ENCODE measurements around the gene FRRS1. TPM values are rescaled to one million over a fixed set of nuclear protein-coding genes. Genes with fewer than 3 reads are reported as not detected.

Gene FRRS1
- total and polyA plus RNA-seq, 7 donors, result 0.34 to 4.1 (median 3.1) TPM

DNA sequence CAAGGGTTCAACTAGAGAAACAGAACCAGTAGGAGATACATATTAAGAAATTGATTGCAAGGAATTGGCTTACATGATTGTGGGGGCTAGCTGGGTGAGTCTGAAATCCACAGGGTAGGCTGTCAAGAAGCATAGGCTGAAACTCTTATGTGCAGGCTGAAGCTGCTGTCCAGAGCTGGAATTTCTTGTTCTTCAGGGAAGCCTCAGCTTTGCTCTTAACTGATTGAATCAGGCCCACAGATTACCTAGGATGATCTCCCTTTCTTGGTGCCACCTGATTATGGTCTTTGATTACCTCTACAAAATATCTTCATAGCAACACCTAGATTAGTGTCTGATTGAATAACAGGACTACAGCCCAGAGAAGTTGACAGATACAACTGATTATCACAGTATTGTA is 22.5 kb upstream of the FRRS1 start:
- intact Hi-C loops (cut with DNase I), result no loop called here
- DNase-seq (no peak), ATAC-seq (no peak)
- H3K27me3 ChIP-seq (ENCODE audit: insufficient read depth in 3 of 3, low read length in 2 of 3), result no peaks in the 10 kb centered on the region
- H3K36me3 ChIP-seq (ENCODE audit: insufficient read depth in 1 of 2, low read depth in 1 of 2), result no peaks in the 10 kb centered on the region
- no peaks in the 10 kb centered on the region for H3K9me3 ChIP-seq
- peaks cover 6% of the 10 kb centered on the region for H3K4me1 ChIP-seq
- H3K4me3 ChIP-seq, result no peak overlapping the region
- no peak overlapping the region for H3K27ac ChIP-seq
- TF ChIP-seq, protein P1, sequence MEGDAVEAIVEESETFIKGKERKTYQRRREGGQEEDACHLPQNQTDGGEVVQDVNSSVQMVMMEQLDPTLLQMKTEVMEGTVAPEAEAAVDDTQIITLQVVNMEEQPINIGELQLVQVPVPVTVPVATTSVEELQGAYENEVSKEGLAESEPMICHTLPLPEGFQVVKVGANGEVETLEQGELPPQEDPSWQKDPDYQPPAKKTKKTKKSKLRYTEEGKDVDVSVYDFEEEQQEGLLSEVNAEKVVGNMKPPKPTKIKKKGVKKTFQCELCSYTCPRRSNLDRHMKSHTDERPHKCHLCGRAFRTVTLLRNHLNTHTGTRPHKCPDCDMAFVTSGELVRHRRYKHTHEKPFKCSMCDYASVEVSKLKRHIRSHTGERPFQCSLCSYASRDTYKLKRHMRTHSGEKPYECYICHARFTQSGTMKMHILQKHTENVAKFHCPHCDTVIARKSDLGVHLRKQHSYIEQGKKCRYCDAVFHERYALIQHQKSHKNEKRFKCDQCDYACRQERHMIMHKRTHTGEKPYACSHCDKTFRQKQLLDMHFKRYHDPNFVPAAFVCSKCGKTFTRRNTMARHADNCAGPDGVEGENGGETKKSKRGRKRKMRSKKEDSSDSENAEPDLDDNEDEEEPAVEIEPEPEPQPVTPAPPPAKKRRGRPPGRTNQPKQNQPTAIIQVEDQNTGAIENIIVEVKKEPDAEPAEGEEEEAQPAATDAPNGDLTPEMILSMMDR (IDR thresholded peaks at IDR 0.05), result no peak

DNA sequence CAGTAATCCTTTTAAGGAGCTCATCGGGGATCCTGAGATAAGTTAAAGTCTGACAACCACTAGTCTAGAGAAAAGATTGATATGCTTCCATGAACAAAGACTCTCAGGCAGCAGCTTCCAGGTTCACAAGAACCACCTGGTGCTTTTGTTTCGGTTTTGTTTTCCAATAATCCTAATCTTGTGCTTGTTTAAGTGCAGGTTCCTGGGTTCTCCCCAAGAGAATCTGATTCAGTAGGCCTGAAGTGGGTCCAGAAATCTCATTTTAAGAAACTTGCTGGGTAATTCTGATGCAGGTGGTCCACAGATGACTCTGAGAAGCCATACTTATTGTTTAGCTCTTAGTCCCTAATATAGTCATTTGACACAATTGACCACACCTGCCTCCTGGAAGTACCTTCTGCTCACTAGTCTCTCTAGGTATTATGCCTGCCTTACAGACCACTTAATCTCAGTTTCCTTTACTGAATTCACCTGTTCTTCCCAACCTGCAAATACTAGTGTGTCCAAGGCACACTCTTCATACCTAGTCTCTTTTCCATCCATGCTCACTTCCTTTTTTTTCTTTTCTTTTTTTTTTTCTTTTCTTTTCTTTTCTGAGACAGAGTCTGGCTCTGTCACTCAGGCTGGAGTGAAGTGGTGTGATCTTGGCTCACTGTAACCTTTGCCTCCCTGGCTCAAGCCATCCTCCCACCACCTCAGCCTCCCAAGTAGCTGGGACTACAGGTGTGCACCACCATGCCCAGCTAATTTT is 20.5 kb upstream of the FRRS1 start:
- Histone ChIP-seq H3K4me1 (peaks cover 6% of the 10 kb centered on the region), H3K36me3 (ENCODE audit: insufficient read depth in 1 of 2, low read depth in 1 of 2) (no peaks in the 10 kb centered on the region), H3K27ac (no peak overlapping the region), H3K9me3 (no peaks in the 10 kb centered on the region), H3K4me3 (no peak overlapping the region), H3K27me3 (ENCODE audit: insufficient read depth in 3 of 3, low read length in 2 of 3) (no peaks in the 10 kb centered on the region)
- TF ChIP-seq, protein P1 (IDR thresholded peaks at IDR 0.05), result no peak
- intact Hi-C loops (cut with DNase I), result no loop called here
- WGBS, 3 donors, result 89 to 95% (median 91%) methylated on average over 2 of the region's 2 CpGs
- ATAC-seq (no peak), DNase-seq (no peak)

DNA sequence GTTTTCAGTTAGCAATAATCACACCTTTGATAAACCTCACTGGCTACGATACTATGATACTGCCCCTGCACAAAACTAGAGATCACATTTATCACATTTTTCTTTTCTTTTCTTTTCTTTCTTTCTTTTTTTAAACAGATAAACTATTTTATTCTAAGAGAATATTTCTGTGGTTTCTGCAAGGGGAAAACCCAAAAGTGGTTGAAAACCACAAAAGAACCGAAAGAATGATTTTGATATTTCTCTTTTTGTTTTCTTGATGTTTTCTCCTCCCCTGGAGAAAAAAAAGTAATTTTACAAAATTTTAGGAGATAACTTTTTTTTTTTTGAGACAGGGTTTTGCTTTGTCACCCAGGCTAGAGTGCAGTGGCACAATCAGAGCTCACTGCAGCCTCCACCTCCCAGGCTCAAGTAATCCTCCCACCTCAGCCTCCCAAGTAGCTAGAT is 18.4 kb upstream of the FRRS1 start:
- TF ChIP-seq, protein P1 (IDR thresholded peaks at IDR 0.05), result no peak
- 88 to 92% (median 91%) methylated on average over 2 of the region's 2 CpGs for WGBS, 3 donors
- H3K27me3 ChIP-seq (ENCODE audit: insufficient read depth in 3 of 3, low read length in 2 of 3), result peaks cover 0 to 2% (median 0%) of the 10 kb centered on the region in 3 donors
- DNase-seq (no peak), ATAC-seq (no peak)
- H3K36me3 ChIP-seq (ENCODE audit: insufficient read depth in 1 of 2, low read depth in 1 of 2), result no peaks in the 10 kb centered on the region
- no peak overlapping the region for H3K4me3 ChIP-seq
- H3K27ac ChIP-seq, result no peak overlapping the region
- no peaks in the 10 kb centered on the region for H3K9me3 ChIP-seq
- intact Hi-C loops (cut with DNase I), result no loop called here
- peaks cover 6% of the 10 kb centered on the region for H3K4me1 ChIP-seq

DNA sequence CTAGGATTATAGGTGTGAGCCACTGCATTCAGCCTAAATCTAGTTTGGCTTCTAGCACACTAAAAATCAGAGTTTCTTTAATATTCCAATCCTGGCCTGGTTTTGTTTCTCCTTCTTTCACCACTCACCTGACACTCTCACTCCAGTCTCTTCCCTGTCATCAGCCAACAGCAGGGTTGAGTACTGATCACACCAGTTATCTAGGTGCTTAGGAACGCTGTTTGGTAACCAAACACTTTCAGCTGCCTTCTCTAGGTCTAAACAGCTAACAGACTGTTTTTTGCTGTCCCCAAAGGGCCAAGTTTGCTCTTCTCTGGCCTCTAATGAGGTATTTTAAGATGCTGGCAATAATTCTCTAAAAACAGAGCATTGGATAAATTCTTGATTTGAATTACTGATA is 17.7 kb upstream of the FRRS1 start:
- Histone ChIP-seq H3K27ac (peak overlapping the region; percentile 47), H3K27me3 (ENCODE audit: insufficient read depth in 3 of 3, low read length in 2 of 3) (peaks cover 0 to 2% (median 0%) of the 10 kb centered on the region in 3 donors), H3K4me1 (peaks cover 6% of the 10 kb centered on the region), H3K36me3 (ENCODE audit: insufficient read depth in 1 of 2, low read depth in 1 of 2) (no peaks in the 10 kb centered on the region), H3K9me3 (no peaks in the 10 kb centered on the region), H3K4me3 (no peak overlapping the region)
- peak; percentile 73 to 93 (median 87) for ATAC-seq
- TF ChIP-seq, protein P1 (IDR thresholded peaks at IDR 0.05), result no peak
- no peak for DNase-seq
- 16 to 48% (median 18%) methylated on average over 1 of the region's 1 CpG for WGBS, 3 donors
- intact Hi-C loops (cut with DNase I), result no loop called here

DNA sequence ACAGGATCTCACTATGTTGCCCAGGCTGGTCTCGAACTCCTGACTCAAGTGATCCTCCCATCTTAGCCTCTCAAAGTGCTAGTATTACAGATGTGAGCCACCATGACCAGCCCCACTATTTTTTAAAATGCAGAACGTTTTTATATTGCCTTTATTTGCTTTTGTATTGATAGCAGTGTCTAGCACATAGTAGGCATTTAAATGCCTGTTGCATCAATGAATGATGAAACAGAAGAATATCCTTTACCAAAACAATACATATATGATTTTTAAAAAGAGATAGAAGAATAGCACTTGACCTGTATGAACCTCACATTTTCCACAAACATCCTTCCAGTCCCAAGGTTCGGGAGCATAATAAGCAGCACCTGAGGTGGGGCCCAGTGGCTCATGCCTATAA is 16.5 kb upstream of the FRRS1 start:
- TF ChIP-seq, protein P1 (IDR thresholded peaks at IDR 0.05), result no peak
- intact Hi-C loops (cut with DNase I), result no loop called here
- H3K27ac ChIP-seq, result no peak overlapping the region
- H3K36me3 ChIP-seq (ENCODE audit: insufficient read depth in 1 of 2, low read depth in 1 of 2), result no peaks in the 10 kb centered on the region
- 71 to 79% (median 71%) methylated on average over 3 of the region's 3 CpGs for WGBS, 3 donors
- ATAC-seq (no peak), DNase-seq (no peak)
- H3K27me3 ChIP-seq (ENCODE audit: insufficient read depth in 3 of 3, low read length in 2 of 3), result peaks cover 0 to 2% (median 0%) of the 10 kb centered on the region in 3 donors
- no peak overlapping the region for H3K4me3 ChIP-seq
- peaks cover 6% of the 10 kb centered on the region for H3K4me1 ChIP-seq
- no peaks in the 10 kb centered on the region for H3K9me3 ChIP-seq
